B cell (primary cell): ENCODE results near the gene CDCA7L. TPM values are rescaled to one million over a fixed set of nuclear protein-coding genes. Genes with fewer than 3 reads are reported as not detected.

ENCODE experiments used
- ATAC-seq: fragments of 200-7000 bp; cut with Tn5 transposase; one replicate; pipeline ENCODE4 v1.10.0; 2021; ENCODE audit warnings: low read depth, mild to moderate bottlenecking, moderate number of reproducible peaks, moderate library complexity
- CTCF ChIA-PET: fragments of 350-600 bp; sonication (Branson Sonifier 250); formaldehyde crosslinking; loops from one replicate; lab custom pipeline; 2021; ENCODE audit warnings: antibody characterized with exemption, inconsistent platforms; lab: Charles Lee
- POLR2A ChIA-PET: fragments of 350-600 bp; sonication (Branson Sonifier 250); formaldehyde crosslinking; loops from one replicate; lab custom pipeline; 2021; ENCODE audit warnings: antibody characterized with exemption; lab: Charles Lee
- DNase-seq: peaks from one replicate; pipeline ENCODE4 v3.0.0; 2013
- H2AFZ ChIP-seq: 2 replicates; pipeline ENCODE4 v1.6.1; 2012; ENCODE audit warnings: mild to moderate bottlenecking, low read depth, low read length; ENCODE audit not compliant: insufficient read depth, poor library complexity, severe bottlenecking
- H3K27ac ChIP-seq, 2 donors: 1 replicate in 1 of 2; 2 replicates in 1 of 2; pipeline ENCODE4 v1.5.1; 2012 to 2013; ENCODE audit warnings: low read length in 2 of 2, mild to moderate bottlenecking in 2 of 2, moderate library complexity in 1 of 2
- H3K27me3 ChIP-seq, 4 experiments: fragments of 200-600 bp in 1 of 4; sonication (generic) in 1 of 4; replicated peaks in 1 of 4; 1 replicate in 2 of 4; 2 replicates in 2 of 4; pipeline versions ENCODE4 v1.6.1 to v1.7.0; 2013 to 2016; ENCODE audit warnings: low read length in 3 of 4, mild to moderate bottlenecking in 2 of 4, mixed read lengths in 1 of 4, moderate library complexity in 1 of 4; ENCODE audit not compliant: insufficient read depth in 4 of 4, control insufficient read depth in 3 of 4; ENCODE audit errors: control extremely low read depth in 1 of 4
- H3K36me3 ChIP-seq, 2 experiments: replicated peaks in 1 of 2; 1 replicate in 1 of 2; 2 replicates in 1 of 2; pipeline versions ENCODE4 v1.6.1 to v1.7.1; 2013; ENCODE audit warnings: low read length in 1 of 2; ENCODE audit not compliant: insufficient read depth in 2 of 2, control insufficient read depth in 1 of 2; ENCODE audit errors: control extremely low read depth in 1 of 2, extremely low read depth in 1 of 2
- H3K4me1 ChIP-seq, 2 donors: fragments of 200-600 bp in 1 of 2; sonication (generic) in 1 of 2; 1 replicate in 1 of 2; 2 replicates in 1 of 2; pipeline versions ENCODE4 v1.5.1 to v1.6.1; 2013 to 2017; ENCODE audit warnings: low read length in 2 of 2; ENCODE audit not compliant: control insufficient read depth in 2 of 2, insufficient read depth in 2 of 2
- H3K4me2 ChIP-seq: replicated peaks from 2 replicates; pipeline ENCODE3; 2012; ENCODE audit warnings: mild to moderate bottlenecking, low read depth, low read length; ENCODE audit not compliant: poor library complexity, severe bottlenecking
- H3K4me3 ChIP-seq, 5 experiments: fragments of 200-600 bp in 1 of 5; sonication (generic) in 1 of 5; 1 replicate in 3 of 5; 2 replicates in 2 of 5; pipeline versions ENCODE4 v1.5.1 to v1.7.0; 2011 to 2016; ENCODE audit warnings: low read length in 4 of 5, mild to moderate bottlenecking in 4 of 5, low read depth in 2 of 5, control low read depth in 1 of 5, moderate library complexity in 1 of 5; ENCODE audit not compliant: insufficient read depth in 1 of 5; ENCODE audit errors: control extremely low read depth in 1 of 5, extremely low read depth in 1 of 5
- H3K79me2 ChIP-seq: fragments of 200-600 bp; sonication (generic); one replicate; pipeline ENCODE4 v1.6.0; 2016; ENCODE audit warnings: low read length; ENCODE audit not compliant: control insufficient read depth, insufficient read depth
- H3K9ac ChIP-seq: fragments of 200-600 bp; sonication (generic); 2 replicates; pipeline ENCODE4 v1.6.1; 2017; ENCODE audit warnings: mild to moderate bottlenecking, low read length, moderate library complexity
- H3K9me3 ChIP-seq, 3 donors: one replicate each; pipeline versions ENCODE4 v1.6.1 to v1.7.1; 2013; ENCODE audit warnings: low read length in 2 of 3; ENCODE audit not compliant: control insufficient read depth in 2 of 3, insufficient read depth in 1 of 3; ENCODE audit errors: control extremely low read depth in 1 of 3
- H4K20me1 ChIP-seq: 2 replicates; pipeline ENCODE4 v1.6.0; 2012; ENCODE audit warnings: mild to moderate bottlenecking, low read length; ENCODE audit not compliant: insufficient read depth, control insufficient read depth, poor library complexity, severe bottlenecking
- H3K27ac Mint-ChIP-seq: one replicate; pipeline ENCODE4 v1.8.0; 2021; ENCODE audit warnings: mixed read lengths
- H3K27me3 Mint-ChIP-seq: one replicate; pipeline ENCODE4 v1.8.0; 2021; ENCODE audit warnings: mixed read lengths
- H3K4me1 Mint-ChIP-seq: one replicate; pipeline ENCODE4 v1.8.0; 2021; ENCODE audit warnings: mixed read lengths
- H3K4me3 Mint-ChIP-seq: one replicate; pipeline ENCODE4 v1.8.0; 2021; ENCODE audit warnings: mixed read lengths
- H3K9me3 Mint-ChIP-seq: one replicate; pipeline ENCODE4 v1.8.0; 2022; ENCODE audit warnings: mixed read lengths; ENCODE audit not compliant: insufficient read depth
- CTCF ChIP-seq: fragments of 200-600 bp; IDR thresholded peaks from one replicate; pipeline ENCODE4 v1.8.0; 2022; ENCODE audit warnings: antibody characterized with exemption, mild to moderate bottlenecking
- EZH2 ChIP-seq: IDR thresholded peaks from 2 replicates; pipeline ENCODE4 v1.6.1; 2012; ENCODE audit warnings: borderline replicate concordance, low read depth, mild to moderate bottlenecking, moderate library complexity, low read length; ENCODE audit not compliant: insufficient read depth, poor library complexity, severe bottlenecking
- WGBS: methylation state at CpG from one replicate; pipeline ENCODE4 v1.1.5; 2013; ENCODE audit warnings: missing lambda C conversion rate; ENCODE audit not compliant: insufficient coverage; 5-methylcytosine and 5-hydroxymethylcytosine counted together
- intact Hi-C: fragments of 100-400 bp; cut with micrococcal nuclease; formaldehyde crosslinking; loops from one replicate; pipeline ENCODE4 v1.10.0; 2022
- polyA plus RNA-seq: library from polyadenylated mRNA; depleted of rRNA; stranded (reverse); fragments of >200 nt; gene quantifications from 2 replicates; pipeline ENCODE4 v1.2.3, GENCODE V29; 2012
- total RNA-seq, 2 donors: library from RNA; stranded (reverse); fragments of 120-200 nt in 1 of 2; gene quantifications; 1 replicate in 1 of 2; 2 replicates in 1 of 2; pipeline versions ENCODE4 v1.2.3 to v1.2.4, GENCODE V29; 2013 to 2022

CDCA7L gene
- total and polyA plus RNA-seq, 2 donors (not counting 1 experiment from before 2014, with no cell fraction given) = 84.0 to 129 TPM

- no peak overlapping the region for H3K27ac ChIP-seq
- H3K36me3 ChIP-seq = no peaks in the 10 kb centered on the region
- no peak for ATAC-seq
- H3K4me3 Mint-ChIP-seq = no peak overlapping the region
- no peak overlapping the region for H2AFZ ChIP-seq
- H3K4me1 ChIP-seq = peaks cover 16 to 17% of the 10 kb centered on the region in 2 donors
- H3K27ac Mint-ChIP-seq = no peak overlapping the region
- H3K4me3 ChIP-seq = no peak overlapping the region
- no peak for TF ChIP-seq CTCF
- TF ChIP-seq EZH2 = no peak
- H3K79me2 ChIP-seq = no peaks in the 10 kb centered on the region
- no peak overlapping the region for H3K9ac ChIP-seq
- no peak overlapping the region for H3K4me2 ChIP-seq
- H3K9me3 Mint-ChIP-seq = no peaks in the 10 kb centered on the region
- no peaks in the 10 kb centered on the region for H3K27me3 ChIP-seq
- peaks cover 29% of the 10 kb centered on the region for H3K4me1 Mint-ChIP-seq
- POLR2A ChIA-PET = no interaction called here
- peaks cover 0 to 3% (median 0%) of the 10 kb centered on the region in 3 donors for H3K9me3 ChIP-seq
- WGBS = 100% methylated on average over 1 of the region's 3 CpGs
- H4K20me1 ChIP-seq = no peaks in the 10 kb centered on the region
- intact Hi-C loops = no loop called here
- CTCF ChIA-PET = no interaction called here
- no peak for DNase-seq
- no peaks in the 10 kb centered on the region for H3K27me3 Mint-ChIP-seq
Measured at GRCh38 chr7:21893401-21893800, 52.3 kb downstream of the CDCA7L start.

GRCh38 chr7:21891291-21891690 is 54.4 kb downstream of the CDCA7L start:
- POLR2A ChIA-PET = interaction anchor here (0.7 kb wide), 1 partner anchor 22 kb away, joined by 5 read pairs; no protein-coding TSS in a partner anchor

More at GRCh38 chr7:21891291-21891690, 54.4 kb downstream of the CDCA7L start:
- Mint-ChIP-seq H3K27ac (no peak overlapping the region), H3K4me3 (no peak overlapping the region), H3K27me3 (no peaks in the 10 kb centered on the region), H3K9me3 (no peaks in the 10 kb centered on the region), H3K4me1 (peaks cover 10% of the 10 kb centered on the region)
- Histone ChIP-seq H3K4me3 (no peak overlapping the region), H3K79me2 (no peaks in the 10 kb centered on the region), H3K4me1 (no peaks in the 10 kb centered on the region), H4K20me1 (no peaks in the 10 kb centered on the region), H2AFZ (no peak overlapping the region), H3K27ac (no peak overlapping the region), H3K36me3 (no peaks in the 10 kb centered on the region), H3K4me2 (no peak overlapping the region), H3K27me3 (no peaks in the 10 kb centered on the region), H3K9ac (no peak overlapping the region), H3K9me3 (no peaks in the 10 kb centered on the region)
- no peak for TF ChIP-seq CTCF
- TF ChIP-seq EZH2 = no peak
- no peak for DNase-seq
- CTCF ChIA-PET = no interaction called here
- intact Hi-C loops = no loop called here
- no peak for ATAC-seq
- 83% methylated on average over 1 of the region's 3 CpGs for WGBS
